GM18498 (cell line): ENCODE data around the gene SMIM35.

Experiments
- ATAC-seq: cut with Tn5 transposase; IDR thresholded peaks from one replicate; pipeline ENCODE4 v1.9.1; 2021; ENCODE audit warnings: mild to moderate bottlenecking, moderate library complexity; ENCODE audit not compliant: unreplicated experiment

The SMIM35 gene

DNA sequence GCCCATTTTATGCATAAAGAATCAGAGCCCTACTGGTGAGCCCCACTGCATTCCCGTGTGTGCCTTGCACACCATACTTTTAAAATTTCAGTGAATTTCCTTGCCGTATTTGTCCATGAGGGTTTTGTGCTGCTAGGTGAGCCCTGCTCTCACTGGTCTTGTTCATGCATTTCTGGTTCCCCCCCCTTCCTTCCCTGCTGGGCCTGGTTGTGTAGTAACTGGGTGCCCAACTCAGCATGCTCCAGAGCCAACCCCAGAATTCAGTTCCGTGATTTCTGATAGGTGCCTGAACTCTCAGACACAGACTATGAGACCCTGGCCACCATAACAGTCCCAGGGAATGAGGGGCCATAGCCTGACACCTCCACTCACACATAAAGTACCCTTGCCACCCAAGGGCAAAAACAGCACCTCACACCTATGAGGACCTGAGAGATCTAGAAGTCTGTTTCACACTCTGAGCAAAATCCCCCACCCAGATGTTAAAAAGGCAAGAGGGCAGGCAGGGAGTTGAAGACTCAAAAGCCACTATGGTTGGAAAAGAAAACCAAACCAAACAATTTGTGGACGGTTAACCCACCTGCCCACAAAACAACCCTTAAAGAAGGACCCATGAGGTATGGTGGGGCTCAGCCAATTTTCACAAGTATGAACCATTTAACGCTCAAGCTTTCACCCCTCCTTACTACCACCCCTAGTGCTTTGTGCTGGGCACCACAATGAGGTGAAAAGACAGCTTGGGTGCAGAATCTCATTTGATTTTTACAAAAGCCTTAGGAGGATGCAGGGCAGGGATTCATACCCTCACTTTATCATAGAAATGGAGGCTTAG lies 117.4 kb downstream of the SMIM35 start:
- no peak for ATAC-seq

DNA sequence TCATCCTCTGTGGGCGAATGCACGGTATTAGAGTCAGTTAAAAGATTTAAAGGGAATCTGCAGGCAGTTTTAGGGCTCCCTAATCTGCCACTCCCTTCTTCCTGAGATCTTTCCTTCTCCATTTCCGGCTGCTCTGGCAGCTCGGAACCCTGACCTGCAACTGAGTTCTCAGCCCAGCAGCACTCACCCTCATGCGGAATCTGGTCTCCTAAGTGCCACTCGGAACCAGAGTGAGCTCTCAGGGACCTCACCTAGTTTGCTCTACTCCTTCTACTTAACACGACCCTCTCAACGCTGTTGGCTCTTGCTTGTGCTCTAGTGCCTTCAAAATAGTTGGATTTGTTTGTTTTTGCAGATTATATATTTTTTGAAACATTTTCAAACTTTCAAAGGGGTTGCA lies 119.9 kb downstream of the SMIM35 start:
- ATAC-seq = no peak

DNA sequence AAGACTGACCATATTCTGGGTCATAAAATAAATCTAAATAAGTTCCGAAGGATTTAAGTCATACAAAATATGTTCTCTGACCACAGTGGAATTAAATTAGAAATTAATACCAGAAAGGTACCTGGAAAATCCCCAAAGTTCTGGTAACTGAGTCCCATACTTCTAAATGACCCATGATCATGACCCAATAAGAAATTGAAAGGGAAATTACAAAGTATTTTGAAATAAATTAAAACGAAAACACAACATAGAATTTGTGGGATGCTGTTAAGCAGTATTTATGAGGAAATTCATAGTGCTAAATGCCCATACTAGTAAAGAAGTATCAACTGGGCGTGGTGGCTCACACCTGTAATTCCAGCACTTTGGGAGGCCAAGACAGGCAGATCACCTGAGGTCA lies 123.9 kb downstream of the SMIM35 start:
- ATAC-seq = no peak

DNA sequence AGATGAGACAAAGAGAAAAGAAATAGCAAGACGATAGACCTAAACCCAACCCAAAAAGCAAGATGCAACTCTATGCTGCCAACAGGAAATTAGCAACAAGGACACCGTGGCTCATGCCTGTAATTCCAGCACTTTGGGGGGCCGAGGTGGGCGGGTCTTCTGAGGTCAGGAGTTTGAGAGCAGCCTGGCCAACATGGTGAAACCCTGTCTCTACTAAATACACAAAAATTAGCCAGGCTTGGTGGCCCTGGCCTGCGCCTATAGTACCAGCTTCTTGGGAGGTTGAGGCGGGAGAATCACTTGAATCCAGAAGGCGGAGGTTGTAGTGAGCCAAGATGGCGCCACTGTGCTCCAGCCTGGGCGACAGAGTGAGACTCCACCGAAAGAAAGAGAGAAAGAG lies 124.9 kb downstream of the SMIM35 start:
- ATAC-seq = no peak

DNA sequence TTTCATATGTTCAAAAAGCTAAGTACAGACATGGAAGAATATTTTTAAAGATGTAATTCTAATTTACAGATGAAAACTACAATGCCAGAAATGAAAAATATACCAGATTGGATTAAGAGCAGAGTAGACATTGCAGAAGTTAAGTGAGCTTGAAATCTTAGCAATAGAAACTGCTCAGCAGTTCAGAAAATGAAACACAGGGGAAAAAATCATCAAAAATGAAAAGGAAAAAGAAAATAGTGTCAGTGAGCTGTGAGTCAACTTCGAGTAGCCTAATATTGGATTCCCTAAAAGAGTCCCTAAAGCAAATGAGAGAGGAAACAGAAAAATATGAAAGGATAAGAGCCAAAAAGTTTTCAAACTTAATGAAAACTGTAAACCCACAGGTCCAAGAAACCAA lies 126.4 kb downstream of the SMIM35 start:
- no peak for ATAC-seq

DNA sequence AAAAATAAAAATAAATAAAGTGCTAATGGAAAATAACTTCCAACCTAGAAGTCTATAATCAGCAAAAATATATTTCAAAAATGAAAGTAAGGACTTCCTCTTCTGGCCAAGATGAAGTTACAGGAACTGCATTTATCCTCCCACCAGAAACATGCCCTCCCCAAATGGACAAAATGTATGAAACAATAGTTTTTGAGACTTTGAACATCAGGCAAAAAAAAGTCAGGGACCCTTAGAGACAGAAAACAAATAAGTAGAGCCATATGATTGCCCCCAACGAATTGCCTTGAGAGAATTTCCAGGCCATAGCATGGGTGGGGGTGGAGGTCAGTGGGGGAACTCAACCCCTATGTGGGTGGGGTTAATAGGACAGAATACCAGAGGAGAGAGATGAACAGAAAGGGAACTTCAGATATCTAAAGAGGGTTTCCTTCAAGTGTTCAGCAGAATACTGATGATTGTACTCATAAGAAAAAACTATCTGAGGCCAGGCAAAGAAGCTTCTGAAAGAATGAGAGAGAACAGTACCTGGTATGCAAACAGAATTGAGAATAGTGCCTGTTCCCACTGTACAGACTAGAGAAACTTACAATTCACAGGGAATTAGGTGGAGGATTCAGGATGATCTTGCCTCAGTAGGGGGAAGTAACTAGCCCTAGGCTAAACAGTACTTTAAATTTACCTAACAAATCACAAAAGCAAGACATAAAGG lies 127.2 kb downstream of the SMIM35 start:
- ATAC-seq = no peak

DNA sequence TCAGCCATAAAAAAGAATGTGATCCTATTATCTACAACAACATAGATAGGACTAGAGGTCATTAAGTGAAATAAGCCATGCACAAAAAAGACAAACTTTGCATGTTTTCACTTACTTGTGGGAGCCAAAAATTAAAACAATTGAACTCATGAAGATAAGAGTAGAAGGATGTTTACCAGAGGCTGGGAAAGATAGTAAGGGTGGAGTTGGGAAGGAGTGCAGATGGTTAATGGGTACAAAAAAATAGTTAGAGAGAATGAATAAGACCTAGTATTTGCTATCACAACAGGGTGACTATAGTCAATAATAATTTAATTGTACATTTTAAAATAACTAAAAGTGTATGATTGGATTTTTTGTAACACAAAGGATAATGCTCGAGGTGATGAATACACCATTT lies 127.8 kb downstream of the SMIM35 start:
- ATAC-seq = no peak
